HT1080 (cell line): Measurements from ENCODE around the gene ADAMTS5. TPM values are rescaled to one million over a fixed set of nuclear protein-coding genes. Genes with fewer than 3 reads are reported as not detected.

Experiments used
- DNase-seq: peaks from one replicate; pipeline ENCODE4 v3.0.0-alpha.2; 2015; ENCODE audit warnings: low read depth
- total RNA-seq: library from RNA; depleted of rRNA; stranded (reverse); fragments of >200 nt; shearing (Covaris generic); gene quantifications from 2 replicates; pipeline ENCODE4 v1.2.3, GENCODE V29; 2014

Gene ADAMTS5
- total RNA-seq, 1 experiment from 2014 or later = not detected

GRCh38 chr21:26949830-26950229 lies 17.1 kb downstream of the ADAMTS5 start:
- DNase-seq = no peak

GRCh38 chr21:26948194-26948593 lies 18.7 kb downstream of the ADAMTS5 start:
- no peak for DNase-seq

DNA sequence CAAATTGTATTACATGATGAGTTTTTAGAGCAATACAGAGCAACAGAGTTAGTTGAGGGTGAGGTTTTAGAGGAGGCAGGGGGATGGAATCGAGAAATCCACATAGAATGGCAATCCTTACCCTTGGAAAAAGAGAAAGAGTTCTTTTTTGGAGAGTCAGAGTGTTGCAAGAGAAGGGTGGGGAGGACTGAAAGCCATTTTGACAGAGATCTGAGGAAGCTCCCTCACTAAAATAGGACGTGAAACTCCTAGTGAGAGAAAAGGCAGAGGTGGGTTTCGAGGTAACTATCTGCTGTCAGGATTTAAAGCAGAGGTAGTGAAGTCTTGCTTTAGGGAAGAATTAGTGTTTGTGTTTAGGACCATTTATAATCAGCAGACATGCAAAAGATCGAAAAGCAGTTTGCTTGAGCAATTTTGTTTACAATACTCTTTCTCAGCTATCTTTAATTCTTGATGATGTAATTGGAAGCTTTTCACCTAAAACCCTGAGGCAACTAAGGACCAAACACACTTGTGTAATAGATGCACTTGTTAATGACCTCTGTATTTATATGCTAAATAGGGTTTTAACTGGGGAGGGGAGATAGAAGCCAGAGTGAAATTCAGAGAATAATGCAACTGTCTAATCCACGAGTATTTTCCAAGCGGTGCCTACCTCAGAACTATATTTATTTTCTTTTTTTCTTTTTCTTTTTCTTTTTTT lies 20.0 kb downstream of the ADAMTS5 start:
- DNase-seq = no peak

DNA sequence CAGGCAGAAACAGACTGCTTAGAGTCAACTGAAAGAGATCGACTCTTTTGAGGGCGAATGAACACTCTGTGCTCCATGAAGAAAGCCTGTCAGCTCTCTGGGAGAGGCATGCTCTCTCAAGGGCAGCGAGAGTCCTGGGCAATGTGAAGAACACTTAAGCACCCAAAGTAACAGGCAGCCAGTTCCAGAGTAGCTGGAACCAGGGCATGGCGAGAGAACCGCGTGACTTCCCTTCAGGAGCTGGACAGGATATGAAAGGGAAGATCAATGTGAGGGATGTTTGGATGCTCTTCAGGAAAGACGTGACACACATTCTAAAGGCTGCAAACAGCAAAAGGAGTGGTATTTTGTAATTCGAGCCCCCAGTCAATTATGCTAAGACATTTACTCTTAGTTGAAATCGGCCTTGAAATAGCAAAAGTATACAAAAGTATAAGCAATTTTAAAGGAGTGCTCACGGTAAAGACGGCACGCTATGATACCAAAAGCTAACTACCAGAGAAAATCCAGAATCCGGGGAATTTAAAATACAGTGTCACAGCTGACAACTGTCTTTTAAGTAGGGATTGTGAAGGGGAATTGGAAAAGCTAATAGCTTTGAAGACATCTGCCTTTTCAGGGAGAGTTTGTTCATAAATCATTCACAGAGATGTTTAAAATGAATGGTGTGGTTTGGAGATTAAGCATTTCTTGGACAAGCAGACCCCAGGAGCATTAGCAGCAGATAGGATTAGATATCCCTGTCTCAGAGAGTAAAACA lies 20.8 kb downstream of the ADAMTS5 start:
- no peak for DNase-seq

DNA sequence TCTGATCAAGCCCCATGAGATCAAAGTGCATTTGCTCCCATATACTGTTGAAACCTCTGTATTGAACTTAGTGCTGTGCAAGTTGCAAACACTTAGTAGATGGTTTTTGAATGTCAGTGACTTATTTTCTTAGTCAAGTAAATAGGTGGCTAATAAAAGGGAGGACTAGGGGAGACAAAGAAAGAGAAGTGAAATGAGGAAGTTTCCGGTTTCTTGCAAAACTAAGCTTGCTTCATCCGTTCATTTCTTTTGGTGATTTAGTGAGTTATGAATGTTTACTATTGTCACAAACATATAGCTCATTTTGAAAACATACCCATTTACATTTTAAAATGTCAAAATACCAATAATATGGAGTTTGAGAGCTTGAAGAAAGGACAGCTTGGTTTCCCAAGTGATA lies 23.0 kb downstream of the ADAMTS5 start:
- DNase-seq = no peak

DNA sequence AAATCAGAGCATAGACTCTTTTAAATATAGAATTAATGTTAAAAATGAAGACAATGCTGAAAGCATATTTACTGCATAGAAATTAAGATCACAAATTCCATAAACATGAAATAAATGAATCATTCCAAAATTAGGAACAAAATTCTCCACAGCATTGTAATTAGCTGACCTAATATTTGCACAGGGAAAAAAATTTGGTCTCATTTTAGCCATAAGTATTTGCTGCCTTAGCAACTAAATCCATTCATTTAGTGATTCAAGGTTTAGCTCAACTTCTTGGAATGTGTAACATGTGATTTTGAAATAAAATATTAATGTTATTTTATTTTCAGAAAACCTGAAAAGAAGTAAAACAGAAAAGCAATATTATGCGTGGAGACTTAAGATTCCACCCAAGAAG lies 25.5 kb downstream of the ADAMTS5 start:
- no peak for DNase-seq

DNA sequence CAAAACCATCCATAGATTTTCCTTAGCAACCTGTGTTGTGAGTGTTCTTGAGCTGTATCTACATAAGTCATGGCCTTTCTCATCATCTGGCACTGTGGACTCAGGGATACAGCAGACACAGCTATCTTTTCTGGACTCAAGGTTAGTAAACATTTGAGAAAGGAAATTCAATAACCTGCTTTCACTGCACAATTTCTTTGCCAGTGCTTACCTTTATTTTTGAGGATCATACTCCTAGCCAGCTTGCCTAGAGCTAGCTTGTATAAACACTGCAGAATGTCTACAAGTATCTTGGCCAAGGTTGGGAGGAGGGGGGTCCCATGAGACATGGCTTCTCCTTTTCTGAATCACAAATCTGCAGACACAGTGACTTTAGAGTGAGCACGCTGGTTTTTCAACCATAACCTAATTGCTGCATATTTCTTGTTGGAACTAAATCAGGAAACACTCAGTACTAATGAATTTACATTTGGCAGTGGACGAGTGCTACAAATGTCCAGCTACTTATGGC lies 27.2 kb downstream of the ADAMTS5 start:
- DNase-seq = no peak

DNA sequence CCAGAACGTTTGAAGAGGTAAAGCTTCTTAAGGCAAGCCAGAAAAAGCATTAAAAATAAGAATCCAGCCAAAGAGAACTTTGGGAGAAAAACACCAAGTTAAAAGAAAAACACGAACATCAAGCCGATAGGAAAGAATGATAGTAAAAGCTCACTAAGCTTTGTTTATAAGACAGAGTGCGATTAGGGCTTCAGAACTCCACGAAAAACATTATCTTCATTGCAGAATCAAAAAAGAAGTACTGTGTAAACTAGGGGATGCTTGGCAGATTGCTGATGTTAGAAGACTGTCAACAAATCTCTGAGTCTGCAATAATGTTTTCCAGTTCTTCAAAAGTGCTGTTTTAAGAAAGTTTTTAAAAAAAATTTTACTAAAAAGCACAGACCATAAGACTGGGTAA lies 30.2 kb downstream of the ADAMTS5 start:
- no peak for DNase-seq

DNA sequence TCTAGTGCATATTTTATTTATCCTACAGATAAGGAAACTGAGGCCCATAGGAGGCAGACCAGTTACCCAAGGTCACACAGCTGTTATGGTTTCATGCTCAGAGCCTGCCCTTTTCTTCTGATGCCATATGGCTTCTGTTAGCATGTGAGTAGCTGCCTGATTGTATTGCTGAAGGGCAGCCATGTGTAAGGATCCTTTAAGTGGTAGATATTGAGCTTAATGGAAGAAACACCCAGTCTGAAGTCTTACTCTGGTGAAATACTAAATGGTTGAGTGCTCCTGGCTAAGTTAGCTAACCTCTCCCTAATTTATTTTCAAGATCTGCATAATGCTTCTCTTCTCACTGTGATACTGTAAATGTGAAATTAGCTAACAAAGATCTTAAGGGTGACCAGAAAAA lies 30.9 kb downstream of the ADAMTS5 start:
- DNase-seq = no peak

GRCh38 chr21:26934383-26934782 lies 32.5 kb downstream of the ADAMTS5 start:
- DNase-seq = no peak

- no peak for DNase-seq
These were observed 33.4 kb downstream of the ADAMTS5 start for GRCh38 chr21:26933448-26933847.

GRCh38 chr21:26925636-26926035 lies 41.3 kb downstream of the ADAMTS5 start:
- no peak for DNase-seq

DNA sequence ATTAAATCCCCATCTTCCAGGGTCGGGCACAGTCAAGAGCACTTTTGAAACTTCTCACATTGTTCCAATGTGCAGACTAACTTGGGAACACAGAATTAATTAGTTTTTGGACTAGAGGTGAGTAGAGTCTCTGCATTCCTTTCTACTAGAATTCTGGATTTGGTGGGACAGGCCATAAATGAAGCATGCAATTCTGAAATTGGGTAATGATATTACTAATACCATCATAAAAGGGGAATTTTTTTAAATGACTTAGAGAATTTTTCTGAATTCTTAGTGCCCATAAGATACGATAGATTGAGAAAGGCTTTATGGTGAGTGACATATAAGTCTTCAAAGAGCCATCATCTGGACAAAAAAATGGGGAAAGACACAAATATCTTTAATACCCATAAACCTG lies 41.8 kb downstream of the ADAMTS5 start:
- DNase-seq = no peak

GRCh38 chr21:26923986-26924385 lies 42.9 kb downstream of the ADAMTS5 start:
- DNase-seq = no peak

GRCh38 chr21:26920055-26920454 lies 46.8 kb downstream of the ADAMTS5 start:
- DNase-seq = no peak

- no peak for DNase-seq
These were observed 48.4 kb downstream of the ADAMTS5 start for GRCh38 chr21:26918323-26919079.

GRCh38 chr21:26916799-26917198 lies 50.1 kb downstream of the ADAMTS5 start:
- no peak for DNase-seq

DNA sequence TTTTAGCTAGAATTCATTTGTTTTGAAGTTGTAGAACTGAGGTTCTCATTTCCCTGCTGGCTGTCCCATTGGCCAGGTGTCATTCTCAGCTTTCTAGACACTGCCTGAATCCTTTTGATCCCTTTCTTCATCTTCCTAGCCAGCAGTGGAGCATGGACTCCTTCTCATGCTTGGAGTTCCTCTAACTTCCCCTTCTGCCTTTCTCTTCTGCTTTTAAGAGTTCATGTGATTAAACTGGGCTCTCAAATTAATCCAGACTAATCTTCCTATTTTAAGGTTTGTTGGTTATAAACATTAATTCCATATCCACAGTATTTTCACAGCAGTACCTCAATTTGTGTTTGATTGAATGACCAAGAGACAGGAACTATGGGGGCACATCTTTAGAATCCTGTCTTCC lies 52.3 kb downstream of the ADAMTS5 start:
- no peak for DNase-seq

GRCh38 chr21:26912466-26912865 lies 54.4 kb downstream of the ADAMTS5 start:
- DNase-seq = no peak

GRCh38 chr21:26909972-26910371 lies 56.9 kb downstream of the ADAMTS5 start:
- DNase-seq = peak; percentile 5

GRCh38 chr21:26900980-26901379 lies 65.9 kb downstream of the ADAMTS5 start:
- no peak for DNase-seq

GRCh38 chr21:26892151-26892550 lies 74.7 kb downstream of the ADAMTS5 start:
- no peak for DNase-seq
